GM13976 (cell line): ENCODE results near the gene SLC2A9.

Experiments used
- DNase-seq: peaks from one replicate; pipeline ENCODE4 v3.0.0; 2012; ENCODE audit warnings: low spot score
- in situ Hi-C: fragments of 300-500 bp; cut with MboI; formaldehyde crosslinking; loops from one replicate; pipeline ENCODE4 v1.12.0; 2022; ENCODE audit warnings: low sequenced_read_pairs, mixed read lengths, inconsistent platforms; ENCODE audit not compliant: unreplicated experiment
- TF ChIP-seq, protein P1 (sequence below): IDR thresholded peaks from 2 replicates; pipeline ENCODE4 v1.5.1; 2012; ENCODE audit warnings: borderline replicate concordance, mild to moderate bottlenecking; ENCODE audit not compliant: insufficient read depth; ENCODE audit errors: extremely low read depth, missing control alignments, control extremely low read depth

SLC2A9 gene

DNA sequence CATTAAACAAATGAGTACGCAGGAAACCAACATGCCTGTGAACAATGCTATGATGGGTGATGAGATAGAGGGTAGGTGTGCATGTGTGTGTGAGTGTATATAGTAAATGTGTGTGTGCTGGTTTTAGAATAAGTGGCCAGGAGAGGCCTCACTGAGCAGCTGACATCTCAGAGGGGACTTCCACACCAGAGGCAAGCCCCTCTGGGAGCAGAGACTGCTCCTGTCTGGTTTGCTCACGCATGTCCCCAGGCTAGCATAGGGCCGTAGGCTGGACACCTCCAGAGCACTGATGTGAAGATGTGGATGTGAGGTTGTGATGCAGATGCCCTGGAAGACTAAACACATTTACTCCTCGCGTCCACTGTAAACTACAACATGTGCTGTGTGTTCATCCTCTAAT is 135.3 kb downstream of the SLC2A9 start:
- no peak for DNase-seq
- in situ Hi-C loops, result no loop called here

GRCh38 chr4:9880406-9881197 is 140.7 kb downstream of the SLC2A9 start:
- in situ Hi-C loops, result no loop called here
- DNase-seq, result no peak
- TF ChIP-seq, protein P1, sequence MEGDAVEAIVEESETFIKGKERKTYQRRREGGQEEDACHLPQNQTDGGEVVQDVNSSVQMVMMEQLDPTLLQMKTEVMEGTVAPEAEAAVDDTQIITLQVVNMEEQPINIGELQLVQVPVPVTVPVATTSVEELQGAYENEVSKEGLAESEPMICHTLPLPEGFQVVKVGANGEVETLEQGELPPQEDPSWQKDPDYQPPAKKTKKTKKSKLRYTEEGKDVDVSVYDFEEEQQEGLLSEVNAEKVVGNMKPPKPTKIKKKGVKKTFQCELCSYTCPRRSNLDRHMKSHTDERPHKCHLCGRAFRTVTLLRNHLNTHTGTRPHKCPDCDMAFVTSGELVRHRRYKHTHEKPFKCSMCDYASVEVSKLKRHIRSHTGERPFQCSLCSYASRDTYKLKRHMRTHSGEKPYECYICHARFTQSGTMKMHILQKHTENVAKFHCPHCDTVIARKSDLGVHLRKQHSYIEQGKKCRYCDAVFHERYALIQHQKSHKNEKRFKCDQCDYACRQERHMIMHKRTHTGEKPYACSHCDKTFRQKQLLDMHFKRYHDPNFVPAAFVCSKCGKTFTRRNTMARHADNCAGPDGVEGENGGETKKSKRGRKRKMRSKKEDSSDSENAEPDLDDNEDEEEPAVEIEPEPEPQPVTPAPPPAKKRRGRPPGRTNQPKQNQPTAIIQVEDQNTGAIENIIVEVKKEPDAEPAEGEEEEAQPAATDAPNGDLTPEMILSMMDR, result no peak

More for the DNA sequence above, 135.3 kb downstream of the SLC2A9 start:
- TF ChIP-seq, protein P1, result no peak

DNA sequence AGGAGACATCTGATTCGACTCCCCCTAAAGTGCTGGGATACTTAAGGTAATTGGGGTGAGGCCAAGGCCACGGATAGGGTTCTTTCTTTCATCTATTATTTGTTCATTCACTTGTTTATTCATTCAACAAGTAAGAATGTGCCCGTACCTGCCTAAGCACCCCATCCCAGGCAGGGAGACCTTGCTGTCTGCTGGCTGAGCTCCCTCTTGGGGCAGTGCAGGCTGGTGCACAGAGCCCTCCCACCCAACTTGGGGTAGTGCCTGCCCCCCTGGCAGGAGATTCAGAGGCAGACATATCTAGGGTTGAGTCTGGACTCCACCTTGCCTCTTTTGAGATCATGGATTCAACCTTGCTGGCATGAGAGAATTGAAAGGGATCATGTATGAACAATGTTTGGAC is 144.2 kb downstream of the SLC2A9 start:
- DNase-seq, result no peak
- in situ Hi-C loops, result no loop called here
- TF ChIP-seq, protein P1, result no peak

- in situ Hi-C loops, result no loop called here
- no peak for DNase-seq
- TF ChIP-seq, protein P1, result no peak
Observed at GRCh38 chr4:9875516-9875915, 145.8 kb downstream of the SLC2A9 start.

GRCh38 chr4:9874385-9874784 is 146.9 kb downstream of the SLC2A9 start:
- DNase-seq, result no peak
- TF ChIP-seq, protein P1, result no peak
- in situ Hi-C loops, result no loop called here

DNA sequence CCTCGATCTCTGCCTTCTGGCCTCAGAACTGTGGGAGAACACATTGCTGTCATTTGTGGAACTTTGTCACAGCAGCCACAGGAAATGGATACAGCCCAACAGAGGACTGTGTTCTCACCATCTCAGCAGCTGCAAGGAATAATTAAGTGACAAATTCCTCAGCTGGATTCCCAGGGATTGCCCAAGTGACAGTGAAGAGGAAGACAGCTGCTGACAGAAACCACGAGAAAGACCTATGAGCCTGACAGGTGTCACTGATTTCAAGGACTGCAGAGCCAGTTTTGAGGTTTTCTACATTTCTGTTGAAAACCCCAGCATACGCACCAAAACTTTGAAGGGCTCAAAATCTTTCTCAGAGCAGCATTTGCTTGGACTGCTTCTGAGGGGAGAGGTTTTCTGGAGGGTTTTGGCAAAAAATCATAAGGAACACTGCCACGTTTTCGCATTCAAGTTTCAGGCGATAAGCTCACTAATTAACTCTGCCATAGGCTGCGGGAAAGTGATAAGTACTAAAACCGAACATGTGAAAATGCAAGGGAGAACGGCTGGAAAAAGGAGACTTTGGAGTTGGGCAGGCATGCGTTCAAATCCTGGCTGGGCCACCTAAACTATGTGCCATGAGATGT is 151.0 kb downstream of the SLC2A9 start:
- TF ChIP-seq, protein P1, result no peak
- in situ Hi-C loops, result no loop called here
- no peak for DNase-seq
